ENCODE measurements around the gene RCAN1.

- TF ChIP-seq CTCF (IDR thresholded peaks at IDR 0.05; ENCODE audit: low read depth, low read length): no peak
- TF ChIP-seq EZH2phosphoT487 (IDR thresholded peaks at IDR 0.05; ENCODE audit: low read depth): no peak
Observed at GRCh38 chr21:34537838-34538237, 77.1 kb downstream of the RCAN1 start.

Data from OCI-LY3 (cell line).